NCI-H226 (cell line): ENCODE data around the gene KLHL28.
"Not testable (repeated sequence)": the region's sequence is repeated elsewhere in the genome, so short reads cannot be mapped to it uniquely, and the experiment has no call there.

Experiments
- DNase-seq: peaks from one replicate; pipeline ENCODE4 v3.0.0-alpha.2; 2015

The KLHL28 gene

GRCh38 chr14:44895716-44896115 is 66.0 kb downstream of the KLHL28 start:
- peak; percentile 80 for DNase-seq

- DNase-seq: no peak
Observed at GRCh38 chr14:44893535-44893934, 68.2 kb downstream of the KLHL28 start.

GRCh38 chr14:44891726-44892372 is 69.9 kb downstream of the KLHL28 start:
- not testable (repeated sequence) for DNase-seq

GRCh38 chr14:44889595-44890471 is 71.9 kb downstream of the KLHL28 start:
- no peak for DNase-seq

- no peak for DNase-seq
Observed at GRCh38 chr14:44887596-44887955, 74.2 kb downstream of the KLHL28 start.

GRCh38 chr14:44886860-44887595 is 74.7 kb downstream of the KLHL28 start:
- DNase-seq: no peak

GRCh38 chr14:44880791-44881190 is 81.0 kb downstream of the KLHL28 start:
- DNase-seq: no peak
